OCI-LY3 (cell line): Measurements from ENCODE around the gene ENTR1.

Experiments used
- CTCF ChIP-seq: fragments of 200-600, 300-600 bp; sonication (generic); IDR thresholded peaks from 2 replicates; pipeline ENCODE4 v1.5.1; 2014; ENCODE audit warnings: antibody characterized with exemption, low read length, low read depth
- EZH2phosphoT487 ChIP-seq: fragments of 200-600 bp; shearing (Covaris generic); IDR thresholded peaks from 2 replicates; pipeline ENCODE4 v1.6.1; 2018; ENCODE audit warnings: antibody characterized with exemption, mixed run types, low read depth

- TF ChIP-seq CTCF (no peak), EZH2phosphoT487 (no peak)
These were observed 27.6 kb upstream of the ENTR1 start for GRCh38 chr9:136437839-136438547.
